T-helper 2 cell treated with Interferon-gamma antibody and Interleukin-4, amounts not matched to agents 100 ng/mL and 5 ng/mL, for 36 hours (primary cell): ENCODE data around the gene TMEM17. TPM values are rescaled to one million over a fixed set of nuclear protein-coding genes. Genes with fewer than 3 reads are reported as not detected.

Experiments
- intact Hi-C: fragments of 100-400 bp; cut with micrococcal nuclease; formaldehyde crosslinking; loops from one replicate; pipeline ENCODE4 v1.15.1; 2023
- total RNA-seq: library from RNA; stranded (reverse); gene quantifications from 2 replicates; pipeline ENCODE4 v1.2.3, GENCODE V29; 2022

TMEM17 gene
- total RNA-seq, 1 donor from 2014 or later = 0.14 TPM

- intact Hi-C loops = loop anchor here (1.0 to 5.0 kb wide), 4 partner anchors 270 to 968 kb away; no protein-coding TSS in a partner anchor
These were observed 48.4 kb downstream of the TMEM17 start for GRCh38 chr2:62457556-62457955.

GRCh38 chr2:62456721-62457539 lies 49.1 kb downstream of the TMEM17 start:
- intact Hi-C loops = loop anchor here (1.0 to 5.0 kb wide), 4 partner anchors 270 to 968 kb away; no protein-coding TSS in a partner anchor

DNA sequence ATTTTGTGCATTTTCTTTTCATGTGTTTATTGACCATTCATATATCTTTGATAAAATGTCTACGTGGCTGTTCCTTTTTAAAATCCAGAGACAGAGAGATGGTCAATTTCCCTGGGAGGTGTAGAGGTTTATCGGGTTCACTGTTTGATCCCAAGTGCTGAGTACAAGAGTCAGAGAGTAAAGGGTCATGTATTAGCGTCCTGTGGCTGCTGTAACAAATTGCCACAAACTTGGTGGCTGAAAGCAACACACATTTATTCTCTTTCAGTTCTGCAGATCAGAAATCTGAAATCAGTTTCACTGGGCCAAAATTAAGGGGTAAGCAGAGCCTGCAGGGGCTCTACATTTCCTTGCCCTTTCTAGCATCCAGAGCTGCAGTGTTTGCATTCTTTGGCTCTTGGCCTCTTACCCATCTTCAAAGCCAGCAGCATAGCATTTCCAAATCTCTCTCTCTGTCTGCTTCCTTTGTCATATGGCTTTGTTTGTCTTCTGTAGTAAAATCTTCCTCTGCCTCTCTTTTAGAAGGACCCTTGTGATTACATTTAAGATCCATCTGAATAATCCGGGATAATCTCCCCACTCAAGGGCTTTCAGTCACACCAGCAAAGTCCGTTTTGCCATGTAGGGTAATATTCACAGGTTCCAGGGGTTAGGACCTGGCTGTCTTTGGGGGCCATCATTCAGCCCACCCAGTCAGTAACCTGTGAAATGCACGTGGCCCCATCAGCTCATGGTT lies 49.9 kb downstream of the TMEM17 start:
- intact Hi-C loops = loop anchor here (5.0 kb wide), 2 partner anchors 271 to 731 kb away; no protein-coding TSS in a partner anchor

DNA sequence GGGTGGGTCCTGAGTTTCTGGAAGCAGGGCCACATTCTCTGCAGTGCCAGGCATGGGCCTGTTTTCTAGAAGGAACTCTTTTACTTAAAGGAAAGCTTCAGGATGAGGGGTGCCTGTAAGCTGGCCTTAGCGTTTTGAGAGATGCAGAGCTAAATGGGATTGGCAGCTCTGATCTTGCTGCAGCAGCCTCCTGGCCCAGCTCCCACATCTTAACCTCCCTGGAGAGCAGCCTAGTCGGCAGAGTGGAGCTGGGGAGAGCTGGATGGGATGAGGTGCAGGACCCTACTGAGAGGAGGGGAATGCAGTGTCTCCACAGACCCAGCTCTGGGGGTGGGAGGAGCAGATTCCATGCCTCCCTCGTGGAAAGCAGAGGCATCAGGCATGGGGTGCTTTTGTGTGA lies 52.0 kb downstream of the TMEM17 start:
- intact Hi-C loops = no loop called here

- intact Hi-C loops = no loop called here
These were observed 53.1 kb downstream of the TMEM17 start for GRCh38 chr2:62452701-62453454.

GRCh38 chr2:62450716-62451191 lies 55.2 kb downstream of the TMEM17 start:
- intact Hi-C loops = no loop called here

Other genes starting within 250 kb of the TMEM17 start
- gene EHBP1, start 199.5 kb upstream of the TMEM17 start, total RNA-seq = 23.1 and 24.7 TPM in 2 replicates